Vagina (tissue), 2 donors: Measurements from ENCODE around the gene MLKL. TPM values are rescaled to one million over a fixed set of nuclear protein-coding genes. Genes with fewer than 3 reads are reported as not detected.
"Not testable (repeated sequence)": the region's sequence is repeated elsewhere in the genome, so short reads cannot be mapped to it uniquely, and the experiment has no call there.

ENCODE experiments used
- DNase-seq, 2 donors: peaks; one replicate each; pipeline ENCODE4 v3.0.0-alpha.2; 2017; ENCODE audit errors: extremely low spot score in 2 of 2
- H3K27ac ChIP-seq: fragments of 200-600 bp; sonication (generic); one replicate; pipeline ENCODE4 v1.5.1; 2019
- H3K27me3 ChIP-seq: fragments of 200-600 bp; sonication (generic); one replicate; pipeline ENCODE4 v1.5.1; 2019
- H3K36me3 ChIP-seq, 2 donors: fragments of 200-600 bp; sonication (generic); one replicate each; pipeline ENCODE4 v1.5.1; 2017 to 2019
- H3K4me1 ChIP-seq: fragments of 200-600 bp; sonication (generic); one replicate; pipeline ENCODE4 v1.5.1; 2019
- H3K4me3 ChIP-seq, 2 donors: fragments of 200-600 bp; sonication (generic); 1 replicate in 1 of 2; 2 replicates in 1 of 2; pipeline ENCODE4 v1.5.1; 2016 to 2019
- H3K9me3 ChIP-seq: fragments of 200-600 bp; sonication (generic); one replicate; pipeline ENCODE4 v1.5.1; 2019
- CTCF ChIP-seq, 3 experiments: fragments of 450-650 bp in 2 of 3; fragments of 200-600 bp in 1 of 3; sonication (generic) in 1 of 3; IDR thresholded peaks; one replicate each; pipeline ENCODE4 v1.5.1; 2017 to 2019; ENCODE audit warnings: antibody characterized with exemption in 3 of 3, mild to moderate bottlenecking in 2 of 3, moderate library complexity in 2 of 3
- POLR2A ChIP-seq, 2 donors: fragments of 450-650 bp; IDR thresholded peaks; one replicate each; pipeline ENCODE4 v1.6.1; 2017; ENCODE audit warnings: antibody characterized with exemption in 2 of 2, mild to moderate bottlenecking in 2 of 2, moderate library complexity in 2 of 2
- POLR2AphosphoS5 ChIP-seq, 2 donors: sonication (generic); formaldehyde crosslinking; IDR thresholded peaks; one replicate each; pipeline ENCODE4 v1.9.0; 2017; ENCODE audit warnings: antibody characterized with exemption in 2 of 2, mild to moderate bottlenecking in 2 of 2, low read depth in 1 of 2; ENCODE audit not compliant: insufficient read depth in 1 of 2
- intact Hi-C: fragments of 100-400 bp; cut with DNase I; formaldehyde crosslinking; loops from one replicate; pipeline ENCODE4 v1.15.1; 2023
- total RNA-seq: library from RNA; depleted of rRNA; stranded (reverse); fragments of >200 nt; gene quantifications from one replicate; pipeline ENCODE4 v1.2.3, GENCODE V29; 2016

Gene MLKL
- total RNA-seq, 1 donor from 2014 or later, result 40.0 TPM

GRCh38 chr16:74727903-74728302, 27.2 kb upstream of the MLKL start:
- no peak overlapping the region for H3K4me3 ChIP-seq
- peaks cover 7% of the 10 kb centered on the region for H3K4me1 ChIP-seq
- intact Hi-C loops, result no loop called here
- no peaks in the 10 kb centered on the region for H3K27me3 ChIP-seq
- no peaks in the 10 kb centered on the region for H3K9me3 ChIP-seq
- no peak for DNase-seq
- H3K36me3 ChIP-seq, result no peaks in the 10 kb centered on the region
- H3K27ac ChIP-seq, result no peak overlapping the region
- TF ChIP-seq POLR2AphosphoS5 (IDR thresholded peaks at IDR 0.05; ENCODE audit: insufficient read depth in 1 of 2, low read depth in 1 of 2), result no peak
- TF ChIP-seq POLR2A (IDR thresholded peaks at IDR 0.05), result no peak
- no peak for TF ChIP-seq CTCF (IDR thresholded peaks at IDR 0.05)

- DNase-seq, result no peak
- H3K36me3 ChIP-seq, result no peaks in the 10 kb centered on the region
- peaks cover 7% of the 10 kb centered on the region for H3K4me1 ChIP-seq
- no peak overlapping the region for H3K4me3 ChIP-seq
- no peaks in the 10 kb centered on the region for H3K27me3 ChIP-seq
- no peaks in the 10 kb centered on the region for H3K9me3 ChIP-seq
- intact Hi-C loops, result no loop called here
- TF ChIP-seq CTCF (IDR thresholded peaks at IDR 0.05), result no peak
- TF ChIP-seq POLR2AphosphoS5 (IDR thresholded peaks at IDR 0.05; ENCODE audit: insufficient read depth in 1 of 2, low read depth in 1 of 2), result no peak
- no peak for TF ChIP-seq POLR2A (IDR thresholded peaks at IDR 0.05)
- no peak overlapping the region for H3K27ac ChIP-seq
These were observed 26.1 kb upstream of the MLKL start for GRCh38 chr16:74726716-74727115.

- intact Hi-C loops, result no loop called here
These were observed 25.2 kb upstream of the MLKL start for GRCh38 chr16:74725651-74726455.

GRCh38 chr16:74724820-74725549, 24.3 kb upstream of the MLKL start:
- H3K36me3 ChIP-seq, result no peaks in the 10 kb centered on the region
- H3K4me1 ChIP-seq, result peaks cover 2% of the 10 kb centered on the region
- no peak for TF ChIP-seq POLR2A (IDR thresholded peaks at IDR 0.05)
- no peak overlapping the region for H3K27ac ChIP-seq
- H3K9me3 ChIP-seq, result no peaks in the 10 kb centered on the region
- no peak for DNase-seq
- intact Hi-C loops, result no loop called here
- no peaks in the 10 kb centered on the region for H3K27me3 ChIP-seq
- H3K4me3 ChIP-seq, result no peak overlapping the region

More at GRCh38 chr16:74725651-74726455, 25.2 kb upstream of the MLKL start:
- Histone ChIP-seq H3K4me3 (no peak overlapping the region), H3K27ac (no peak overlapping the region), H3K9me3 (no peaks in the 10 kb centered on the region), H3K36me3 (no peaks in the 10 kb centered on the region), H3K4me1 (peaks cover 7% of the 10 kb centered on the region), H3K27me3 (no peaks in the 10 kb centered on the region)
- no peak for TF ChIP-seq POLR2A (IDR thresholded peaks at IDR 0.05)
- TF ChIP-seq POLR2AphosphoS5 (IDR thresholded peaks at IDR 0.05; ENCODE audit: insufficient read depth in 1 of 2, low read depth in 1 of 2), result no peak
- TF ChIP-seq CTCF (IDR thresholded peaks at IDR 0.05), result no peak
- DNase-seq, result no peak

- H3K27me3 ChIP-seq, result no peaks in the 10 kb centered on the region
- H3K9me3 ChIP-seq, result no peaks in the 10 kb centered on the region
- no peak for DNase-seq
- H3K36me3 ChIP-seq, result no peaks in the 10 kb centered on the region
- TF ChIP-seq POLR2A (IDR thresholded peaks at IDR 0.05), result no peak
- H3K4me1 ChIP-seq, result no peaks in the 10 kb centered on the region
- H3K4me3 ChIP-seq, result no peak overlapping the region
- intact Hi-C loops, result no loop called here
- no peak overlapping the region for H3K27ac ChIP-seq
These were observed 22.6 kb upstream of the MLKL start for GRCh38 chr16:74723256-74723655.

GRCh38 chr16:74722156-74722555, 21.5 kb upstream of the MLKL start:
- intact Hi-C loops, H3K27me3 ChIP-seq, H3K4me3 ChIP-seq, H3K36me3 ChIP-seq, DNase-seq, H3K4me1 ChIP-seq, H3K27ac ChIP-seq, H3K9me3 ChIP-seq: not testable (repeated sequence)
